ENCODE results near the gene DIO3. TPM values are rescaled to one million over a fixed set of nuclear protein-coding genes. Genes with fewer than 3 reads are reported as not detected.

The DIO3 gene
- total RNA-seq, 1 donor from 2014 or later, result 0.13 TPM

DNA sequence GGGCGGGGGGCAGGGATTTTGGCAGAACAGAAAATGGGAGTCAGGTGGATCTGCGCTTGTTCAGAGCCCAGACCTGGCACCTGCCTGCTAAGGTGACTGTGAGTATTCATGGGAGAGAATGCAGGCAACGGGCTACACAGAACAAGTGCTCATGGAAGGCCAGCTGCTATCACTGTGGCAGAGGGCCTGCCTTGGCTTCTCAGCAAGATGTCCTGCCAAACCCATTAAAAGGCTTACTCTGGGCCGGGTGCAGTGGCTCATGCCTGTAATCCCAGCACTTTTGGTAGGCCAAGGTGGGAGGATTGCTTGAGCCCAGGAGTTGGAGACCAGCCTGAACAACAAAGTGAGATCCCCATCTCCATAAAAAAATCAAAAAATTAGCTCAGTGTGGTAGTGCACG lies 21.0 kb downstream of the DIO3 start:
- Histone ChIP-seq H3K36me3 (ENCODE audit: control insufficient read depth, insufficient read depth, low read length) (no peaks in the 10 kb centered on the region), H3K4me3 (ENCODE audit: low read depth, low read length) (no peak overlapping the region), H3K27me3 (ENCODE audit: control insufficient read depth, insufficient read depth, low read length) (peaks cover 7% of the 10 kb centered on the region)
- TF ChIP-seq, protein P1, sequence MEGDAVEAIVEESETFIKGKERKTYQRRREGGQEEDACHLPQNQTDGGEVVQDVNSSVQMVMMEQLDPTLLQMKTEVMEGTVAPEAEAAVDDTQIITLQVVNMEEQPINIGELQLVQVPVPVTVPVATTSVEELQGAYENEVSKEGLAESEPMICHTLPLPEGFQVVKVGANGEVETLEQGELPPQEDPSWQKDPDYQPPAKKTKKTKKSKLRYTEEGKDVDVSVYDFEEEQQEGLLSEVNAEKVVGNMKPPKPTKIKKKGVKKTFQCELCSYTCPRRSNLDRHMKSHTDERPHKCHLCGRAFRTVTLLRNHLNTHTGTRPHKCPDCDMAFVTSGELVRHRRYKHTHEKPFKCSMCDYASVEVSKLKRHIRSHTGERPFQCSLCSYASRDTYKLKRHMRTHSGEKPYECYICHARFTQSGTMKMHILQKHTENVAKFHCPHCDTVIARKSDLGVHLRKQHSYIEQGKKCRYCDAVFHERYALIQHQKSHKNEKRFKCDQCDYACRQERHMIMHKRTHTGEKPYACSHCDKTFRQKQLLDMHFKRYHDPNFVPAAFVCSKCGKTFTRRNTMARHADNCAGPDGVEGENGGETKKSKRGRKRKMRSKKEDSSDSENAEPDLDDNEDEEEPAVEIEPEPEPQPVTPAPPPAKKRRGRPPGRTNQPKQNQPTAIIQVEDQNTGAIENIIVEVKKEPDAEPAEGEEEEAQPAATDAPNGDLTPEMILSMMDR (IDR thresholded peaks at IDR 0.05; ENCODE audit: insufficient read depth, low read length, poor library complexity, severe bottlenecking), result no peak
- no peak for DNase-seq (ENCODE audit: low read depth)

DNA sequence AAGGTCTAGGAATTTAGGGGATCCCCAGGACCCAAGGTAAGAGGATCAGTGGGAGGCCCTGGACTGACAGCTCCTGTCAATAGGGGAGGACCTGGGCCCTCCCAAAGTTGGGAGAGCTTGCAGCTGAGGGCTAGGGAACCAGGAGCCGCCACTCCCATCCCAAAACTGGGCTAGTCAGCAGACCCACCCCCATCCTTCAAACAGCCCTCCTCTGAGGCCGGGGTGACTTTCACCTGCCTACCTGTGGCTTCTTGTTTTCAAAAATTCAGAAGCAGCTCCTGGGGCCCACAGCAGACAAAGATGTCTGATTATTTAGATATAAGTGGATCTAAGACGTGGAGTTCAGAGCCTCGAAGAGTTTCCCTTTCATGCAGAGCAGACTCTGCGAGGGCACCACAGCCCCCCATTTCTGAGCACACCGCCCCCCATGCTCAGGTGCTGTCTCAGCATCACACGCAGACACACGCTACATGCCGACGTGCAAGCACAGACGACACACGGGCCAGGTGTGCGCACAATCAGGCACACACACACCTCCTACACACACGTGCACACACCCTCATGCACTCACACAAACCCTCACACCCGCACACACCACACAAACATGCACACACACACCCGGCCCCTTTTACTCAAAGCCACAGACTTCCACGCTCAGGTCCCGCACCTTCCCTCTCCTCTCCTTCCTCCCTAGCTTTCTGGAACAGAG lies 21.9 kb downstream of the DIO3 start:
- Histone ChIP-seq H3K4me3 (ENCODE audit: low read depth, low read length) (no peak overlapping the region), H3K27me3 (ENCODE audit: control insufficient read depth, insufficient read depth, low read length) (peaks cover 15% of the 10 kb centered on the region), H3K36me3 (ENCODE audit: control insufficient read depth, insufficient read depth, low read length) (no peaks in the 10 kb centered on the region)
- TF ChIP-seq, protein P1 (IDR thresholded peaks at IDR 0.05; ENCODE audit: insufficient read depth, low read length, poor library complexity, severe bottlenecking), result no peak
- no peak for DNase-seq (ENCODE audit: low read depth)

DNA sequence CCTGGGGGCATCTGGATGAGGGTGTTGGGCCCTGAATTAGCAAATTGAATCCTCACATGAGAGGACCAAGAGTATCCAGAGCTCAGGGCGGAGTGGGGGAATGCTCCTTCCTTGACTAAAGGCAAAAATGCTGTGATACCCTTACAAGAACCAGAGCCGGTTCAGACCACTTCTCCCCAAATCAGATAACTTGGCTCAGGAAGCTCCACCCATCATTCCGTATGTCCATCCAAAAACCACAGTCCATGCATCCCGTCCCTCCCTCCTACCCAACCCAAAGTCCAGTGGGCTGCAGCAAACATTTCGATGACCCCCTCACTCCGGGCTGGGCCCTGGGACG lies 22.4 kb downstream of the DIO3 start:
- no peaks in the 10 kb centered on the region for H3K36me3 ChIP-seq (ENCODE audit: control insufficient read depth, insufficient read depth, low read length)
- DNase-seq (ENCODE audit: low read depth), result no peak
- peaks cover 15% of the 10 kb centered on the region for H3K27me3 ChIP-seq (ENCODE audit: control insufficient read depth, insufficient read depth, low read length)
- TF ChIP-seq, protein P1 (IDR thresholded peaks at IDR 0.05; ENCODE audit: insufficient read depth, low read length, poor library complexity, severe bottlenecking), result no peak
- no peak overlapping the region for H3K4me3 ChIP-seq (ENCODE audit: low read depth, low read length)

DNA sequence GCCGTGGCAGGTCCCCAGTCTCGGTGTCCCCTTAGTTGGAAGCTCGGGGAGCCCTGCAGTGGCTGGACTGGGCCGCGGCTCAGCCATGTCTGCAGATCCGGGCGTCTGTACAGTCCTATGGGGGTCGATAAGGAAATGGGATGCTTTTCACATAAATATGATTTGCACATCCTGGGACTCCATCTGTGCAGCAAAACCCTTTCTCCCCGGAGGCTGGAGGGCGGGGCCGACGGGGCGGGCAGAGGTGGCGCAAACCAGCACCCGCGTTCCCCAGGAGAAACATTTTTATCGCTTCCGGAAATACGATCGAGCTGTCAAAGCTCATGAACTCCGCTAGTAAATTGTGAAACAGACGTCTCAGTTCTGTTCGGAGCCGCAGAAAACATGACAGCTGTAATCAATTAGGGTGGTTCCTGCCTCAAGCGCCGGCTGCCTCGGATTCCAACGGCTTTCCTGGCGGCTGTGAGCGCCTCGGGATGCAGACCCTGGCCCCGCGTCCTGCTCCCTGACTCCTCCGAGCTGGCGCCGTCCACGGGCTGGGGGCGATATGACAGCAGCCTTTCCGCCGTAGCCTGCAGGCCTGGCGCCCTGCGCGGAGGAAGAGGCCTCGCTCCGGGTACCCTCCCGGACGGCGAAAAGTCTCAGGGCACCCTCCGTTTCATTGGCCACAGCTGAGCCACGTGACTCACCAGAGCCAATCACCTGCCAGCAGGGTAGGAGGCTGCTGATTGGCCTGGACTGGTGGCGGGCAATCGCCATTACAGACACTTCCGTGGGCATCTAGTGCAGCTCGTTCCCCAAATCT lies 23.0 kb downstream of the DIO3 start:
- Histone ChIP-seq H3K36me3 (ENCODE audit: control insufficient read depth, insufficient read depth, low read length) (no peaks in the 10 kb centered on the region), H3K4me3 (ENCODE audit: low read depth, low read length) (no peak overlapping the region), H3K27me3 (ENCODE audit: control insufficient read depth, insufficient read depth, low read length) (peaks cover 12% of the 10 kb centered on the region)
- no peak for DNase-seq (ENCODE audit: low read depth)
- TF ChIP-seq, protein P1 (IDR thresholded peaks at IDR 0.05; ENCODE audit: insufficient read depth, low read length, poor library complexity, severe bottlenecking), result no peak

DNA sequence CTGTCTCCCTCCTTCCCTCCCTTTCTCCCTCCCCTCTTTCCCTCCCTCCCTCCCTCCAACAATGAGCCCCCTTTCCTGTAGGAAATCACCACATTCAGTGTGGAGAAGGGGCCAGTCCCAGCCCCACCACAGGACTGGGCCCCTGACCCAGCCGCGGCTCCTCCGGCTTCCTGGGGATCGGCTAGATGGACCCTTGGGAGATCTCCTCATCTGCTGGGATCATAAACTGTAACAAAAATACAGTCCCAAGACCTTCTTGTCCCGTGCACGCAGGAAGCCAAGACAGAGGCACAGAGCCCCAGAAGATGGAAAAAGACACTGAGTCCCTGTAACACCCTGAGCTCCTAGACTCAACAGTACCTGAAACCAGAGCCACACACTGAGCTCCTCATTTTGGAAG lies 23.9 kb downstream of the DIO3 start:
- H3K4me3 ChIP-seq (ENCODE audit: low read depth, low read length), result no peak overlapping the region
- TF ChIP-seq, protein P1 (IDR thresholded peaks at IDR 0.05; ENCODE audit: insufficient read depth, low read length, poor library complexity, severe bottlenecking), result no peak
- peaks cover 15% of the 10 kb centered on the region for H3K27me3 ChIP-seq (ENCODE audit: control insufficient read depth, insufficient read depth, low read length)
- no peak for DNase-seq (ENCODE audit: low read depth)
- no peaks in the 10 kb centered on the region for H3K36me3 ChIP-seq (ENCODE audit: control insufficient read depth, insufficient read depth, low read length)
